GM12891 (cell line): ENCODE results near the gene DLG1.
"Not testable (repeated sequence)": the region's sequence is repeated elsewhere in the genome, so short reads cannot be mapped to it uniquely, and the experiment has no call there.

Source experiments
- DNase-seq: peaks from one replicate; pipeline ENCODE4 v3.0.0; 2011; ENCODE audit warnings: low spot score; ENCODE audit not compliant: insufficient read length
- FAIRE-seq: peaks from 2 replicates; lab custom pipeline; 2011; peaks lifted over from hg19 to GRCh38; lab: Jason Lieb, UNC
- PAX5 ChIP-seq: IDR thresholded peaks from 2 replicates; pipeline ENCODE4 v1.6.1; 2011; ENCODE audit warnings: low read length, moderate library complexity, mild to moderate bottlenecking; ENCODE audit not compliant: insufficient read depth, severe bottlenecking
- POLR2A ChIP-seq: IDR thresholded peaks from 2 replicates; pipeline ENCODE4 v1.6.1; 2011; ENCODE audit warnings: low read depth, low read length, control low read depth
- POLR2AphosphoS5 ChIP-seq: IDR thresholded peaks from 2 replicates; pipeline ENCODE4 v1.6.1; 2011; ENCODE audit warnings: low read depth, low read length, control low read depth
- POU2F2 ChIP-seq: IDR thresholded peaks from 2 replicates; pipeline ENCODE4 v1.6.1; 2011; ENCODE audit warnings: low read depth, mild to moderate bottlenecking, control low read depth, low read length, moderate library complexity
- SPI1 ChIP-seq: IDR thresholded peaks from 2 replicates; pipeline ENCODE4 v1.6.1; 2011; ENCODE audit warnings: low read depth, low read length, control low read depth
- TAF1 ChIP-seq: IDR thresholded peaks from 2 replicates; pipeline ENCODE4 v1.6.1; 2011; ENCODE audit warnings: low read depth, low read length, control low read depth

Gene DLG1

GRCh38 chr3:197206913-197207312, 91.5 kb downstream of the DLG1 start:
- no peak for DNase-seq
- peak; percentile 56 for FAIRE-seq
- TF ChIP-seq SPI1 (no peak), TAF1 (no peak), PAX5 (no peak), POU2F2 (no peak), POLR2A (no peak), POLR2AphosphoS5 (no peak)

GRCh38 chr3:197205675-197206074, 92.7 kb downstream of the DLG1 start:
- DNase-seq (no peak), FAIRE-seq (no peak)
- TF ChIP-seq POLR2A (no peak), SPI1 (no peak), TAF1 (no peak), PAX5 (no peak), POLR2AphosphoS5 (no peak)

- DNase-seq (no peak), FAIRE-seq (no peak)
- TF ChIP-seq PAX5, result no peak
- no peak for TF ChIP-seq POLR2A
Measured at GRCh38 chr3:197205265-197205664, 93.1 kb downstream of the DLG1 start.

GRCh38 chr3:197204736-197205135, 93.7 kb downstream of the DLG1 start:
- no peak for DNase-seq
- FAIRE-seq, result no peak
- no peak for TF ChIP-seq SPI1
- no peak for TF ChIP-seq POLR2AphosphoS5
- no peak for TF ChIP-seq PAX5
- TF ChIP-seq POLR2A, result no peak
- TF ChIP-seq TAF1, result no peak
- TF ChIP-seq POU2F2, result no peak

GRCh38 chr3:197203714-197204146, 94.7 kb downstream of the DLG1 start:
- no peak for TF ChIP-seq POU2F2
- TF ChIP-seq POLR2AphosphoS5, result no peak
- TF ChIP-seq TAF1, result no peak
- no peak for TF ChIP-seq PAX5
- no peak for TF ChIP-seq SPI1
- no peak for TF ChIP-seq POLR2A
- DNase-seq, result no peak
- FAIRE-seq, result no peak

- DNase-seq (no peak), FAIRE-seq (no peak)
- TF ChIP-seq POLR2A, result no peak
- TF ChIP-seq TAF1, result no peak
- no peak for TF ChIP-seq PAX5
- TF ChIP-seq POU2F2, result no peak
- no peak for TF ChIP-seq POLR2AphosphoS5
- TF ChIP-seq SPI1, result no peak
Measured at GRCh38 chr3:197202694-197203093, 95.7 kb downstream of the DLG1 start.

GRCh38 chr3:197201791-197202452, 96.5 kb downstream of the DLG1 start:
- TF ChIP-seq PAX5 (no peak), POLR2AphosphoS5 (no peak), SPI1 (no peak), POLR2A (no peak), POU2F2 (no peak), TAF1 (no peak)
- FAIRE-seq (peak; percentile 20), DNase-seq (no peak)

GRCh38 chr3:197200856-197201255, 97.6 kb downstream of the DLG1 start:
- DNase-seq, FAIRE-seq: not testable (repeated sequence)

GRCh38 chr3:197197334-197197733, 101.1 kb downstream of the DLG1 start:
- TF ChIP-seq POLR2A (no peak), POU2F2 (no peak), PAX5 (no peak), TAF1 (no peak), SPI1 (no peak), POLR2AphosphoS5 (no peak)
- DNase-seq (no peak), FAIRE-seq (no peak)

- DNase-seq (no peak), FAIRE-seq (no peak)
- TF ChIP-seq POLR2A (no peak), POLR2AphosphoS5 (no peak), PAX5 (no peak), POU2F2 (no peak), SPI1 (no peak), TAF1 (no peak)
Measured at GRCh38 chr3:197196192-197196591, 102.2 kb downstream of the DLG1 start.
